Erythroblast (primary cell): Measurements from ENCODE around the gene ZNF687.

Experiments used
- GATA1 ChIP-seq: IDR thresholded peaks from 2 replicates; pipeline ENCODE4 v1.6.1; 2011; ENCODE audit warnings: low read depth, mild to moderate bottlenecking, control low read depth, low read length, moderate library complexity
- POLR2A ChIP-seq: IDR thresholded peaks from 2 replicates; pipeline ENCODE4 v1.6.1; 2011; ENCODE audit warnings: mild to moderate bottlenecking, low read length

DNA sequence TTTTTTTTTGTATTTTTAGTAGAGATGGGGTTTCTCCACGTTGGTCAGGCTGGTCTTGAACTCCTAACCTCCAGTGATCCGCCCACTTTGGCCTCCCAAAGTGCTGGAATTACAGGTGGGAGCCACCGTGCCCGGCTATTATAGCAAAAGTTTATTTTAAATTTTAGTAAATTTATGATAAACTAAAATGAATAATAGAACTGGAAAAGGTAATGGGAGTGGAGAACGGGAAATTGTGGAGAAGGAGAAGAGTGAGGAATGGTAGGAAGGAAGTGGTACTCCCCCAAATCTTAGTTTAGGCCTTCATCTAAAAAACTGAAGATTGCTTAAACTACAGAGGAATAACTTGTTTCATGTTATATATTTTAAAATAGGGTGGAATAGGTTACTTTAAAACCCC is 52.7 kb downstream of the ZNF687 start:
- no peak for TF ChIP-seq POLR2A
- no peak for TF ChIP-seq GATA1
